GM18868 (cell line): Measurements from ENCODE around the gene PECR.
"Not testable (repeated sequence)": the region's sequence is repeated elsewhere in the genome, so short reads cannot be mapped to it uniquely, and the experiment has no call there.

Experiments
- ATAC-seq: cut with Tn5 transposase; IDR thresholded peaks from one replicate; pipeline ENCODE4 v1.9.1; 2021; ENCODE audit warnings: mild to moderate bottlenecking, moderate library complexity; ENCODE audit not compliant: unreplicated experiment

PECR gene

GRCh38 chr2:216107320-216107719 is 25.7 kb upstream of the PECR start:
- no peak for ATAC-seq

GRCh38 chr2:216104691-216105090 is 23.1 kb upstream of the PECR start:
- ATAC-seq, result no peak

- no peak for ATAC-seq
These were observed 21.6 kb upstream of the PECR start for GRCh38 chr2:216103213-216103612.

- no peak for ATAC-seq
These were observed 19.5 kb upstream of the PECR start for GRCh38 chr2:216101109-216101508.

- ATAC-seq, result no peak
These were observed 17.1 kb upstream of the PECR start for GRCh38 chr2:216098421-216099334.

GRCh38 chr2:216094701-216095100 is 13.1 kb upstream of the PECR start:
- no peak for ATAC-seq

GRCh38 chr2:216092646-216093045 is 11.0 kb upstream of the PECR start:
- no peak for ATAC-seq

GRCh38 chr2:216090369-216090786 is 8.8 kb upstream of the PECR start:
- peak; percentile 76 for ATAC-seq

- ATAC-seq, result peak; percentile 28
These were observed 4.7 kb upstream of the PECR start for GRCh38 chr2:216086207-216086893.

- ATAC-seq, result no peak
These were observed 2.9 kb upstream of the PECR start for GRCh38 chr2:216084547-216084946.

GRCh38 chr2:216083464-216084281 is 2.1 kb upstream of the PECR start:
- ATAC-seq, result no peak

GRCh38 chr2:216082805-216083204 is 1.2 kb upstream of the PECR start:
- no peak for ATAC-seq

GRCh38 chr2:216082117-216082711 is 605 bp upstream of the PECR start:
- ATAC-seq, result peak; percentile 4

GRCh38 chr2:216081012-216081411 is 597 bp downstream of the PECR start:
- ATAC-seq, result no peak

- ATAC-seq, result not testable (repeated sequence)
These were observed 1.6 kb downstream of the PECR start for GRCh38 chr2:216080048-216080447.

- no peak for ATAC-seq
These were observed 2.8 kb downstream of the PECR start for GRCh38 chr2:216078776-216079175.

GRCh38 chr2:216075510-216076485 is 5.8 kb downstream of the PECR start:
- no peak for ATAC-seq

- ATAC-seq, result no peak
These were observed 6.8 kb downstream of the PECR start for GRCh38 chr2:216074794-216075193.

- no peak for ATAC-seq
These were observed 7.2 kb downstream of the PECR start for GRCh38 chr2:216074380-216074779.

- ATAC-seq, result no peak
These were observed 7.8 kb downstream of the PECR start for GRCh38 chr2:216073773-216074172.
